ENCODE data around the gene PLXDC2.

DNA sequence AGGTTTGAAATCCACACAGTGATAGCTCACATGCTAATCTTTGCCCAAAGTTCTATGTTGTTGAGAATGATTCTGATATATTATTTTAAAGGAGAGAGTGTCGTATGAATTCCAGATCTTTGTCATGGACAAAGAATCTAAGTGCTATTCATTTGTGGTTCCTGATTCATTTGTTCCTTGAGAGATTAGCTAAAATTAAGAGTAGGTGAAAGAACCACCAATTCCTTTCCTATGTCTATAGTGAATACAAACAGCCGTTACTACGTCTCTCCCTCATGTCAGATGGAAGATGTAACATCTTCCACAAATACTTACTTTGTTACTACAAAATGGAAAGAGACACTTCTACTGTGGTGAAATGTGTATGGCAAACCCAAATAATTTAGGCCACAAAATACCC is 3.3 kb upstream of the PLXDC2 start:
- TF ChIP-seq SUZ12 (IDR thresholded peaks at IDR 0.05) (no peak), CTBP1 (IDR thresholded peaks at IDR 0.05; ENCODE audit: borderline replicate concordance) (no peak), BHLHE40 (IDR thresholded peaks at IDR 0.05; ENCODE audit: borderline replicate concordance) (no peak), ARNT (IDR thresholded peaks at IDR 0.05) (no peak)
